ENCODE measurements around the gene CPNE9.

CPNE9 gene

GRCh38 chr3:9703240-9703639 lies 393 bp upstream of the CPNE9 start:
- no peak for TF ChIP-seq EZH2phosphoT487 (conservative IDR thresholded peaks at IDR 0.05; ENCODE audit: low read length)
- no peak for TF ChIP-seq CTCF (IDR thresholded peaks at IDR 0.05; ENCODE audit: insufficient read depth, low read length, poor library complexity, severe bottlenecking)
- Histone ChIP-seq H3K9me3 (ENCODE audit: insufficient read depth, low read length) (no peaks in the 10 kb centered on the region), H2AFZ (ENCODE audit: low read depth, low read length, severe bottlenecking) (no peak overlapping the region), H4K20me1 (ENCODE audit: low read depth, low read length) (no peaks in the 10 kb centered on the region), H3K27ac (ENCODE audit: low read depth, low read length) (no peak overlapping the region), H3K27me3 (ENCODE audit: low read length) (no peaks in the 10 kb centered on the region), H3K36me3 (ENCODE audit: low read length) (no peaks in the 10 kb centered on the region), H3K79me2 (ENCODE audit: insufficient read depth, low read length) (no peaks in the 10 kb centered on the region), H3F3A (ENCODE audit: insufficient read depth) (no peaks in the 10 kb centered on the region), H3K4me2 (ENCODE audit: low read depth, low read length, poor library complexity, severe bottlenecking) (no peak overlapping the region), H3K9ac (ENCODE audit: low read length) (no peak overlapping the region), H3K4me3 (ENCODE audit: insufficient read depth, low read length, poor library complexity, severe bottlenecking) (no peak overlapping the region), H3K9me2 (replicated peaks; ENCODE audit: insufficient read depth, low read length) (no peaks in the 10 kb centered on the region)

GRCh38 chr3:9704347-9705322 lies 1.0 kb downstream of the CPNE9 start:
- no peaks in the 10 kb centered on the region for H4K20me1 ChIP-seq (ENCODE audit: low read depth, low read length)
- no peak overlapping the region for H2AFZ ChIP-seq (ENCODE audit: low read depth, low read length, severe bottlenecking)
- no peak overlapping the region for H3K27ac ChIP-seq (ENCODE audit: low read depth, low read length)
- H3F3A ChIP-seq (ENCODE audit: insufficient read depth): no peaks in the 10 kb centered on the region
- H3K9me3 ChIP-seq (ENCODE audit: insufficient read depth, low read length): no peaks in the 10 kb centered on the region
- H3K4me2 ChIP-seq (ENCODE audit: low read depth, low read length, poor library complexity, severe bottlenecking): no peak overlapping the region
- no peak overlapping the region for H3K4me3 ChIP-seq (ENCODE audit: insufficient read depth, low read length, poor library complexity, severe bottlenecking)
- H3K79me2 ChIP-seq (ENCODE audit: insufficient read depth, low read length): no peaks in the 10 kb centered on the region
- no peak overlapping the region for H3K9ac ChIP-seq (ENCODE audit: low read length)
- H3K27me3 ChIP-seq (ENCODE audit: low read length): no peaks in the 10 kb centered on the region
- no peaks in the 10 kb centered on the region for H3K9me2 ChIP-seq (replicated peaks; ENCODE audit: insufficient read depth, low read length)
- TF ChIP-seq EZH2phosphoT487 (conservative IDR thresholded peaks at IDR 0.05; ENCODE audit: low read length) (no peak), CTCF (IDR thresholded peaks at IDR 0.05; ENCODE audit: insufficient read depth, low read length, poor library complexity, severe bottlenecking) (no peak)
- no peaks in the 10 kb centered on the region for H3K36me3 ChIP-seq (ENCODE audit: low read length)

- no peak overlapping the region for H3K4me3 ChIP-seq (ENCODE audit: insufficient read depth, low read length, poor library complexity, severe bottlenecking)
- H3K79me2 ChIP-seq (ENCODE audit: insufficient read depth, low read length): no peaks in the 10 kb centered on the region
- no peak overlapping the region for H2AFZ ChIP-seq (ENCODE audit: low read depth, low read length, severe bottlenecking)
- H3K27ac ChIP-seq (ENCODE audit: low read depth, low read length): no peak overlapping the region
- H3K9me3 ChIP-seq (ENCODE audit: insufficient read depth, low read length): no peaks in the 10 kb centered on the region
- H4K20me1 ChIP-seq (ENCODE audit: low read depth, low read length): no peaks in the 10 kb centered on the region
- H3F3A ChIP-seq (ENCODE audit: insufficient read depth): no peaks in the 10 kb centered on the region
- H3K27me3 ChIP-seq (ENCODE audit: low read length): no peaks in the 10 kb centered on the region
- H3K9me2 ChIP-seq (replicated peaks; ENCODE audit: insufficient read depth, low read length): no peaks in the 10 kb centered on the region
- no peaks in the 10 kb centered on the region for H3K36me3 ChIP-seq (ENCODE audit: low read length)
- H3K9ac ChIP-seq (ENCODE audit: low read length): no peak overlapping the region
- H3K4me2 ChIP-seq (ENCODE audit: low read depth, low read length, poor library complexity, severe bottlenecking): no peak overlapping the region
- no peak for TF ChIP-seq CTCF (IDR thresholded peaks at IDR 0.05; ENCODE audit: insufficient read depth, low read length, poor library complexity, severe bottlenecking)
These were observed 6.6 kb downstream of the CPNE9 start for GRCh38 chr3:9710174-9710739.

Measured in SU-DHL-6 (cell line).